ENCODE measurements around the gene RHCE. TPM values are rescaled to one million over a fixed set of nuclear protein-coding genes. Genes with fewer than 3 reads are reported as not detected.
"Not testable (repeated sequence)": the region's sequence is repeated elsewhere in the genome, so short reads cannot be mapped to it uniquely, and the experiment has no call there.

RHCE gene
- total and polyA plus RNA-seq, 11 donors = 0.24 to 2.0 (median 0.69) TPM; not detected in 1

DNA sequence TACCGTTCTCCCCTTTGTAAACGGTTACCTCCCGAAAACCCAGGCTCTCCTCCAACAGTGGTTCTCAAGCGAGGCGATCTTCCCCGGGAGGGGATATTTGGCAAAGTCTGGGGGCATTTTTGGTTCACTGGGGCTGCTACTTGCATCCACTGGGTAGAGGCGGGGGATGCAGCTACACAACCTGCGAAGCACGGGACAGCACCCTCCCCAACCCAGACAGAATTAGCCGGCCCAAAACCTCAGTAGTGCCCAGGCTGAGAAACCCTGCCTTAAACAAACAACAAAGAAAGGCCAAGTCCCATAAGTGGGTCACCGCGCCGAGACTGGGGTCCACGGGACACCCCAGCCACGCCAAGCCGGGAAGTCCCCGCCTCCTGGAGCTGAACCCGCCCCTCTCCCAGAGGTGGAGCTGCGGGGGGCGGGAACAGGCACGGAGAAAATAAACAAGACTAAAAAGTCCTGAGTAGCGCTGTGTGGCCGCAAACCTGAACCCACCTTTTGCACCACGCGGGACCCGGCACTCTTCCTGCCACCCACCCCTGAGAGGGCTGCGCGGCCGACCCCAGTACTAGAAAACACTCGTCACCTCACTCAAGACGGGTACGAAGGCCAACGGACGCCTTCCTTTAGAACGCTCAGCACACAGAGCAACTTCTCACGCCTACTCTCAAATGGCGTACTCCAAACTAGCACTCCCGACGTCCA, 83.0 kb downstream of the RHCE start:
- not testable (repeated sequence) for H3K27me3 ChIP-seq, H3K9me3 ChIP-seq
- Histone ChIP-seq H3K36me3 (peaks cover 0 to 17% (median under 1%) of the 10 kb centered on the region in 9 donors), H3K4me3 (peak overlapping the region; percentile 59 to 99 (median 93)), H3K4me1 (peaks cover 0 to 35% (median 24%) of the 10 kb centered on the region in 12 donors), H3K27ac (peak overlapping the region; percentile 93 to 99 (median 97))
- peak in 2 of 5 donors; percentile 36 to 39 for DNase-seq
- 0 to 5% (median 0%) methylated on average over 7 to 24 of the region's 39 CpGs for WGBS, 4 donors
- intact Hi-C loops (cut with DNase I) = loop anchor here in 2 of 10 donors (2.0 to 10.0 kb wide), 3 partner anchors 90 to 97 kb away; partner anchors contain the start of genes RSRP1 (in 2 of the 2) and MACO1 (in 1 of the 2)
- TF ChIP-seq, protein P1, sequence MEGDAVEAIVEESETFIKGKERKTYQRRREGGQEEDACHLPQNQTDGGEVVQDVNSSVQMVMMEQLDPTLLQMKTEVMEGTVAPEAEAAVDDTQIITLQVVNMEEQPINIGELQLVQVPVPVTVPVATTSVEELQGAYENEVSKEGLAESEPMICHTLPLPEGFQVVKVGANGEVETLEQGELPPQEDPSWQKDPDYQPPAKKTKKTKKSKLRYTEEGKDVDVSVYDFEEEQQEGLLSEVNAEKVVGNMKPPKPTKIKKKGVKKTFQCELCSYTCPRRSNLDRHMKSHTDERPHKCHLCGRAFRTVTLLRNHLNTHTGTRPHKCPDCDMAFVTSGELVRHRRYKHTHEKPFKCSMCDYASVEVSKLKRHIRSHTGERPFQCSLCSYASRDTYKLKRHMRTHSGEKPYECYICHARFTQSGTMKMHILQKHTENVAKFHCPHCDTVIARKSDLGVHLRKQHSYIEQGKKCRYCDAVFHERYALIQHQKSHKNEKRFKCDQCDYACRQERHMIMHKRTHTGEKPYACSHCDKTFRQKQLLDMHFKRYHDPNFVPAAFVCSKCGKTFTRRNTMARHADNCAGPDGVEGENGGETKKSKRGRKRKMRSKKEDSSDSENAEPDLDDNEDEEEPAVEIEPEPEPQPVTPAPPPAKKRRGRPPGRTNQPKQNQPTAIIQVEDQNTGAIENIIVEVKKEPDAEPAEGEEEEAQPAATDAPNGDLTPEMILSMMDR (IDR thresholded peaks at IDR 0.05) = peak in 1 of 12 donors; percentile 3
- peak; percentile 80 to 87 (median 84) for ATAC-seq

DNA sequence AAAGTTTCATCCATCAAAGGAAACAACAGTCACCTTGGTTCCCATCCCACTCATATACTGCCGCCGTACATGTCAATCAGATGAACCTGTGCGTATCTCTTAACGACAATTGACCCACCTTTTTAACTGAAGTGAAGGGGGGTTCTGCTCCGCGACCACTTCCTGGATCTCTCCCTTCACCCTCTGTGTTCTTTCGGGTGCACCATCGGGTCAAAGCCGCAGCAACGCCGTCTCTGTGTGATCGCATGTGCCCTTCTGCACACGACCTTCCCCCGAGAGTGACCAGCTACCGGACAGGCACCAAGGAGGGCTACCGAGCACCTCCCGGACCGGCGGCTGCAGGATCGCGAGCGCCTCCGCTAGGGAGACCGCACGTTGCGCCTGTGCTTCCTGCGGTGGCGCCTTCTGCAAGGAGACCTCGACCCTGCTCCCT, 83.7 kb downstream of the RHCE start:
- H3K27me3 ChIP-seq, H3K9me3 ChIP-seq: not testable (repeated sequence)
- peak in 4 of 5 donors; percentile 40 to 74 (median 52) for DNase-seq
- Histone ChIP-seq H3K4me1 (peaks cover 0 to 31% (median 23%) of the 10 kb centered on the region in 12 donors), H3K27ac (peak overlapping the region in 3 of 12 donors; percentile 18 to 57 (median 55)), H3K4me3 (peak overlapping the region; percentile 35 to 95 (median 69)), H3K36me3 (peaks cover 0 to 12% (median 0%) of the 10 kb centered on the region in 9 donors)
- TF ChIP-seq, protein P1 (IDR thresholded peaks at IDR 0.05) = peak in 4 of 12 donors; percentile 7 to 33 (median 18)
- intact Hi-C loops (cut with DNase I) = loop anchor here in 2 of 10 donors (5.0 to 10.0 kb wide), 2 partner anchors 90 to 98 kb away; partner anchors contain the start of genes MACO1 (in 1 of the 2) and RSRP1 (in 1 of the 2)
- peak; percentile 62 to 74 (median 66) for ATAC-seq
- WGBS, 4 donors = 0 to 2% (median 1%) methylated on average over 6 to 27 of the region's 29 CpGs

DNA sequence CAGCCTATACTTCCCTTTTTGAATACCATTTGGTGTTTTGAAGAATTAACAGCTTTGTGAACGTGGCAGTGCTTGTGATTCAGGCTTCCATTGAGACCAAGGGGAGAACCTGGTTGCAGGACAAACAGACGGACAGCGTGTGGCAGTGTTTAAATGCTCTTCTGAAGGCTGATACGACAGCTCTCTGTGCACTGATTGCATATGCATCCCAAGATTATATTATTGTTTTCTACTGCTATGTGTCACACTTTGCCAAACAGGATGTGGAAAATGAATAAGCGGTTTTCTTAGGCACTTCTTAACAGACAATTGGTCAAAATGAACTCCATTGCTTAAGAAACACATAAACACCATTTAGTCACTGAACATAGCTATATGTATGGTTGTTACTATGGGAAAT, 90.7 kb downstream of the RHCE start:
- peak in 2 of 4 donors; percentile 30 to 59 for ATAC-seq
- intact Hi-C loops (cut with DNase I) = loop anchor here in 1 of 10 donors (10.0 kb wide), 1 partner anchor 105 kb away; the partner anchor contains the start of gene MACO1
- H3K27ac ChIP-seq = peak overlapping the region in 5 of 12 donors; percentile 11 to 70 (median 55)

DNA sequence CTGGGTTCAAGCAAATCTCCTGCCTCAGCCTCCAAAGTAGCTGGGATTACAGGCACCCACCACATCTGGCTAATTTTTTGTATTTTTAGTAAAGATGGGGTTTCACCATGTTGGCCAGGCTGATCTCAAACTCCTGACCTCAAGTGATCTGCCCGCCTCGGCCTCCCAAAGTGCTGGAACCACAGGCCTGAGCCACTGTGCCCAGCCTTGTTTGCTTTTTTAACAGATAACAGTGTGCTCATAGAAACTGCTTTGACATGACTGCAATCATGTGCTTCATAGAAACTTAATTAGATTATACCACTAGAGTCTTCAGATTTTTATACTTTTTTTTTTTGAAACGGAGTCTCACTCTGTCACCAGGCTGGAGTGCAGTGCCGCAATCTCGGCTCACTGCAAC, 91.3 kb downstream of the RHCE start:
- ATAC-seq; H3K9me3 ChIP-seq; H3K4me3 ChIP-seq; H3K36me3 ChIP-seq; intact Hi-C loops (cut with DNase I); DNase-seq; H3K27me3 ChIP-seq: not testable (repeated sequence)
- Histone ChIP-seq H3K4me1 (peaks cover 0 to 25% (median 0%) of the 10 kb centered on the region in 12 donors), H3K27ac (peak overlapping the region in 5 of 12 donors; percentile 11 to 70 (median 55))
- 75 to 90% (median 78%) methylated on average over 5 of the region's 5 CpGs for WGBS, 4 donors

More for the DNA sequence above, 90.7 kb downstream of the RHCE start:
- not testable (repeated sequence) for DNase-seq, H3K9me3 ChIP-seq, H3K27me3 ChIP-seq, H3K4me3 ChIP-seq, H3K36me3 ChIP-seq
- H3K4me1 ChIP-seq = peaks cover 0 to 25% (median 0%) of the 10 kb centered on the region in 12 donors
- TF ChIP-seq, protein P1 (IDR thresholded peaks at IDR 0.05) = peak in 5 of 12 donors; percentile 6 to 34 (median 16)
- 20 to 43% (median 42%) methylated on average over 1 to 5 of the region's 5 CpGs for WGBS, 4 donors

DNA sequence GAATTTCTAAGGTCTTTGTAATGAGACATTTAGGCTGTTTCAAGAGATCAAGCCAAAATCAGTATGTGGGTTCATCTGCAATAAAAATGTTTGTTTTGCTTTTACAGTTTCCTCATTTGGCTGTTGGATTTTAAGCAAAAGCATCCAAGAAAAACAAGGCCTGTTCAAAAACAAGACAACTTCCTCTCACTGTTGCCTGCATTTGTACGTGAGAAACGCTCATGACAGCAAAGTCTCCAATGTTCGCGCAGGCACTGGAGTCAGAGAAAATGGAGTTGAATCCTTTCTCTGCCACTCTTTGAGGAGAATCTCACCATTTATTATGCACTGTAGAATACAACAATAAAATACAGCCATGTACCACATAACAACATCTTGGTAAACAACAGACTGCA, 91.8 kb downstream of the RHCE start:
- H3K27ac ChIP-seq = peak overlapping the region in 4 of 12 donors; percentile 2 to 70 (median 62)
- H3K27me3 ChIP-seq; ATAC-seq; H3K4me3 ChIP-seq; H3K9me3 ChIP-seq; intact Hi-C loops (cut with DNase I); H3K36me3 ChIP-seq: not testable (repeated sequence)
- peak in 1 of 5 donors; percentile 16 for DNase-seq
- peaks cover 0 to 25% (median 0%) of the 10 kb centered on the region in 12 donors for H3K4me1 ChIP-seq
- WGBS, 4 donors = 39 to 57% (median 54%) methylated on average over 4 of the region's 4 CpGs

DNA sequence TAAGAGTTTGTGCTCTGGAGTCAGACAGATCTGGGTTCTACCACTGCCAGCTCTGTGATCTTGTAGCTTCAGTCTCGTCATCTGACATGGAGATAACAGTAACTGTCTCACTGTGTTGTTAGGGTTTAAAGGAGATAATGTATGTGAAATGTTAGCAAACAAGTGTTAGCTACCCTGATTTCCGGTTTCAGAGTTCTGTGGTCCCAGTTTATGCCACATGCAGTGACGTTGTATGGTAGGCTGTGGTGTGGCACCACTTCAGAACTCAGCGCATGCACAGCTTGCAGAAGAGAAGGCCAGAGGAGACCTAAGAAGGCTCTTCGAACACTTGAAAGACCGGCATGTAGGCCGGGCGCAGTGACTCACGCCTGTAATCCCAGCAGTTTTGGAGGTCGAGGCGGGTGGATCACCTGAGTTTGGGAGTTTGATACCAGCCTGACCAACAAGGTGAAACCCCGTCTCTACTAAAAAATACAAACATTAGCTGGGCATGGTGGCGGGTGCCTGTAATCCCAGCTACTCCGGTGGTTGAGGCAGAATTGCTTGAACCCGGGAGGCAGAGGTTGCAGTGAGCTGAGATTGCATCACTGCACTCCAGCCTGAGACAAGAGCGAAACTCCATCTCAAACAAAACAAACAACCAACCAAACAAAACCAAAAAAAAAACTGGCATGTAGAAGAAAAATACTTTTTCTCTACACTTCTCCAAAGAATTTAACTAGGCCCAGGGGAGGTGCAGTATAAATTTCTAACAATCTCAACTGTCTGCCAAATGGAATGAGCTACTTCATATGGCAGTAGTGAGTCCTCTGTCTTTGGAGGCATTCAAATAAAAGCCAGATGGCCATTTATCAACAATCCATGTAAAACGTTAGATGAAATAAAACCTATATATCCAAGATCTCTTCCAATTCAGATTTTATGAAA, 92.5 kb downstream of the RHCE start:
- ATAC-seq = peak in 1 of 4 donors; percentile 42
- intact Hi-C loops (cut with DNase I); H3K27ac ChIP-seq; H3K4me3 ChIP-seq; H3K36me3 ChIP-seq; H3K9me3 ChIP-seq; DNase-seq; H3K27me3 ChIP-seq: not testable (repeated sequence)
- H3K4me1 ChIP-seq = peaks cover 0 to 25% (median 0%) of the 10 kb centered on the region in 12 donors
- no CpG with 5 or more reads among the region's 17 CpGs for WGBS, 4 donors

DNA sequence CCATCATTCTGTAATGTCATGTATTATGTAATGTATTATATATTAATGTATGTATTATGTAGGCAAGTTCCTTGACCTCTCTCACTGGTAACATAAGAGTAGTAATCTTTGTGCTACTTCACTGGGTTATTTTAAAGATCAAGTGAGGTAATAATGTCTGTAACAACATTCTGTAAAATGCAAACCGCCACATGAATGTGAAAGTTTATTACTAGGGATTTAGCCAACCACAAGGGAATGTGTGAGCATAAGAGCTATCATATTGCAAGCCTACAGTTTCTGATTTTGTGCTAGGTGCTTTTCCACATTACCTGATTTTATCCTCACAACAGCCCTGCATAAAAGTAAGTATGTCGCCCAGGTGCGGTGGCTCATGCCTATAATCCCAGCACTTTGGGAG, 96.2 kb downstream of the RHCE start:
- H3K36me3 ChIP-seq; H3K27ac ChIP-seq; ATAC-seq; H3K4me3 ChIP-seq; H3K4me1 ChIP-seq; H3K27me3 ChIP-seq; DNase-seq; H3K9me3 ChIP-seq; intact Hi-C loops (cut with DNase I): not testable (repeated sequence)
- WGBS, 4 donors = 95 to 100% (median 98%) methylated on average over 1 to 3 of the region's 3 CpGs

All from heart left ventricle (tissue), 16 donors.